Fibroblast of skin of left quadriceps (primary cell): ENCODE data around the gene KIRREL3.

Experiments
- DNase-seq, 2 experiments: peaks; one replicate each; pipeline ENCODE4 v3.0.0-alpha.2; 2013; ENCODE audit warnings: low read depth in 2 of 2

KIRREL3 gene

GRCh38 chr11:126487711-126488110 is 512.9 kb downstream of the KIRREL3 start:
- no peak for DNase-seq

GRCh38 chr11:126485986-126486635 is 514.5 kb downstream of the KIRREL3 start:
- DNase-seq, result no peak

GRCh38 chr11:126485021-126485792 is 515.4 kb downstream of the KIRREL3 start:
- DNase-seq, result peak in 1 of 2 experiments; percentile 39

GRCh38 chr11:126484266-126484665 is 516.3 kb downstream of the KIRREL3 start:
- peak; percentile 66 to 69 for DNase-seq

GRCh38 chr11:126483621-126484195 is 516.9 kb downstream of the KIRREL3 start:
- DNase-seq, result no peak

GRCh38 chr11:126482586-126483108 is 517.9 kb downstream of the KIRREL3 start:
- DNase-seq, result no peak

- no peak for DNase-seq
These were observed 519.3 kb downstream of the KIRREL3 start for GRCh38 chr11:126481303-126481680.

GRCh38 chr11:126480410-126481302 is 519.9 kb downstream of the KIRREL3 start:
- DNase-seq, result peak; percentile 71 to 74

GRCh38 chr11:126480015-126480409 is 520.6 kb downstream of the KIRREL3 start:
- DNase-seq, result no peak

GRCh38 chr11:126479178-126479930 is 521.2 kb downstream of the KIRREL3 start:
- DNase-seq, result no peak

GRCh38 chr11:126478466-126478865 is 522.1 kb downstream of the KIRREL3 start:
- DNase-seq, result no peak

GRCh38 chr11:126477535-126478305 is 522.9 kb downstream of the KIRREL3 start:
- DNase-seq, result no peak

- DNase-seq, result no peak
These were observed 523.6 kb downstream of the KIRREL3 start for GRCh38 chr11:126476977-126477376.

- DNase-seq, result no peak
These were observed 524.2 kb downstream of the KIRREL3 start for GRCh38 chr11:126476266-126476924.

- DNase-seq, result no peak
These were observed 525.3 kb downstream of the KIRREL3 start for GRCh38 chr11:126475014-126475991.

GRCh38 chr11:126474220-126474619 is 526.4 kb downstream of the KIRREL3 start:
- no peak for DNase-seq

- no peak for DNase-seq
These were observed 527.3 kb downstream of the KIRREL3 start for GRCh38 chr11:126473269-126473668.

GRCh38 chr11:126469311-126469710 is 531.3 kb downstream of the KIRREL3 start:
- no peak for DNase-seq
